Neural cell (in vitro differentiated cells): ENCODE measurements around the gene GAB1. TPM values are rescaled to one million over a fixed set of nuclear protein-coding genes. Genes with fewer than 3 reads are reported as not detected.

ENCODE experiments used
- H2AFZ ChIP-seq: fragments of 200-600, 300-800 bp; sonication (generic), shearing (Covaris generic); 2 replicates; pipeline ENCODE4 v1.6.0; 2014; ENCODE audit warnings: low read depth, mild to moderate bottlenecking, antibody characterized with exemption, low read length, moderate library complexity
- H3F3A ChIP-seq: fragments of 200-600 bp; shearing (Covaris generic); 2 replicates; pipeline ENCODE4 v1.6.1; 2016; ENCODE audit warnings: mild to moderate bottlenecking, moderate library complexity, mixed read lengths, antibody characterized with exemption, low read length; ENCODE audit not compliant: insufficient read depth, poor library complexity, severe bottlenecking
- H3K27ac ChIP-seq: fragments of 200-600, 300-800 bp; sonication (generic), shearing (Covaris generic); 2 replicates; pipeline ENCODE4 v1.5.1; 2014; ENCODE audit warnings: mild to moderate bottlenecking, low read length, moderate library complexity
- H3K27me3 ChIP-seq: fragments of 300-800, 200-600 bp; sonication (generic), shearing (Covaris generic); 2 replicates; pipeline ENCODE4 v1.6.0; 2014; ENCODE audit warnings: mild to moderate bottlenecking, low read depth, low read length, moderate library complexity; ENCODE audit not compliant: insufficient read depth
- H3K36me3 ChIP-seq: fragments of 300-800, 200-600 bp; sonication (generic), shearing (Covaris generic); 2 replicates; pipeline ENCODE4 v1.5.1; 2014; ENCODE audit warnings: mild to moderate bottlenecking, antibody characterized with exemption, low read length, moderate library complexity; ENCODE audit not compliant: insufficient read depth
- H3K4me2 ChIP-seq: fragments of 300-800, 200-600 bp; sonication (generic), shearing (Covaris generic); 2 replicates; pipeline ENCODE4 v1.6.0; 2014; ENCODE audit warnings: mild to moderate bottlenecking, low read length
- H3K4me3 ChIP-seq: fragments of 300-800, 200-600 bp; sonication (generic), shearing (Covaris generic); 2 replicates; pipeline ENCODE4 v1.5.1; 2014; ENCODE audit warnings: mild to moderate bottlenecking, low read length, moderate library complexity
- H3K79me2 ChIP-seq: fragments of 200-600 bp; shearing (Covaris generic); replicated peaks from 2 replicates; pipeline ENCODE4 v1.6.0; 2014; ENCODE audit warnings: mild to moderate bottlenecking, low read length, moderate library complexity; ENCODE audit not compliant: insufficient read depth
- H3K9ac ChIP-seq: fragments of 300-800, 200-600 bp; sonication (generic), shearing (Covaris generic); 2 replicates; pipeline ENCODE4 v1.6.1; 2016; ENCODE audit warnings: mild to moderate bottlenecking, low read length, mixed read lengths
- H3K9me2 ChIP-seq: fragments of 200-600 bp; shearing (Covaris generic); 2 replicates; pipeline ENCODE4 v1.6.1; 2016; ENCODE audit warnings: mild to moderate bottlenecking, low read length, mixed read lengths; ENCODE audit not compliant: insufficient read depth
- H3K9me3 ChIP-seq: fragments of 200-600, 300-800 bp; sonication (generic), shearing (Covaris generic); 2 replicates; pipeline ENCODE4 v1.6.1; 2016; ENCODE audit warnings: mild to moderate bottlenecking, mixed run types, low read length, moderate library complexity, mixed read lengths
- H4K20me1 ChIP-seq: fragments of 200-600 bp; shearing (Covaris generic); 2 replicates; pipeline ENCODE4 v1.6.1; 2016; ENCODE audit warnings: mild to moderate bottlenecking, mixed run types; ENCODE audit not compliant: insufficient read depth
- CTCF ChIP-seq: fragments of 450-650 bp; IDR thresholded peaks from 2 replicates; pipeline ENCODE4 v1.5.1; 2014; ENCODE audit warnings: antibody characterized with exemption, mild to moderate bottlenecking, moderate library complexity; ENCODE audit not compliant: poor library complexity, severe bottlenecking
- EP300 ChIP-seq: fragments of 450-650 bp; conservative IDR thresholded peaks from 2 replicates; pipeline ENCODE4 v1.6.1; 2014; ENCODE audit warnings: antibody characterized with exemption, mild to moderate bottlenecking, moderate library complexity; ENCODE audit not compliant: poor library complexity, severe bottlenecking
- EZH2 ChIP-seq: fragments of 200-600, 300-800 bp; shearing (Covaris generic), sonication (generic); IDR thresholded peaks from 2 replicates; pipeline ENCODE4 v1.6.1; 2014; ENCODE audit warnings: antibody characterized with exemption, low read length, borderline replicate concordance, mild to moderate bottlenecking; ENCODE audit not compliant: insufficient read depth, poor library complexity, severe bottlenecking
- MXI1 ChIP-seq: fragments of 450-650 bp; conservative IDR thresholded peaks from 2 replicates; pipeline ENCODE4 v1.6.1; 2014; ENCODE audit warnings: antibody characterized with exemption, mild to moderate bottlenecking; ENCODE audit not compliant: poor library complexity, severe bottlenecking
- POLR2AphosphoS5 ChIP-seq: IDR thresholded peaks from 2 replicates; pipeline ENCODE4 v1.6.1; 2012
- RAD21 ChIP-seq: fragments of 450-650 bp; conservative IDR thresholded peaks from 2 replicates; pipeline ENCODE4 v1.6.1; 2014; ENCODE audit warnings: antibody characterized with exemption, mild to moderate bottlenecking, moderate library complexity
- REST ChIP-seq: IDR thresholded peaks from 2 replicates; pipeline ENCODE4 v1.6.1; 2012; ENCODE audit warnings: borderline replicate concordance
- SMC3 ChIP-seq: fragments of 450-650 bp; conservative IDR thresholded peaks from 2 replicates; pipeline ENCODE4 v1.6.1; 2014; ENCODE audit warnings: antibody characterized with exemption, mild to moderate bottlenecking, moderate library complexity; ENCODE audit not compliant: poor library complexity
- TAF1 ChIP-seq: IDR thresholded peaks from 2 replicates; pipeline ENCODE4 v1.6.1; 2012; ENCODE audit warnings: low read depth
- polyA plus RNA-seq: library from polyadenylated mRNA; depleted of rRNA; stranded (reverse); fragments of >200 nt; gene quantifications from 2 replicates; pipeline ENCODE4 v1.2.3, GENCODE V29; 2014

GAB1 gene
- polyA plus RNA-seq, 1 donor from 2014 or later: 2.4 TPM

GRCh38 chr4:143338313-143338712 is 1.6 kb downstream of the GAB1 start (continued):
- TF ChIP-seq REST: no peak

- Histone ChIP-seq H3K9me2 (no peaks in the 10 kb centered on the region), H2AFZ (no peak overlapping the region), H3K79me2 (peaks cover 13% of the 10 kb centered on the region), H3K27me3 (peaks cover 3% of the 10 kb centered on the region), H3F3A (no peaks in the 10 kb centered on the region), H3K9ac (no peak overlapping the region), H3K4me2 (no peak overlapping the region), H3K36me3 (no peaks in the 10 kb centered on the region), H4K20me1 (no peaks in the 10 kb centered on the region), H3K27ac (no peak overlapping the region), H3K9me3 (no peaks in the 10 kb centered on the region), H3K4me3 (no peak overlapping the region)
- TF ChIP-seq POLR2AphosphoS5 (no peak), EZH2 (no peak), TAF1 (no peak), REST (no peak), EP300 (no peak), RAD21 (no peak), MXI1 (no peak), SMC3 (no peak), CTCF (no peak)
Observed at GRCh38 chr4:143339497-143339896, 2.8 kb downstream of the GAB1 start.
